ENCODE data around the gene GTPBP10.

Gene GTPBP10

DNA sequence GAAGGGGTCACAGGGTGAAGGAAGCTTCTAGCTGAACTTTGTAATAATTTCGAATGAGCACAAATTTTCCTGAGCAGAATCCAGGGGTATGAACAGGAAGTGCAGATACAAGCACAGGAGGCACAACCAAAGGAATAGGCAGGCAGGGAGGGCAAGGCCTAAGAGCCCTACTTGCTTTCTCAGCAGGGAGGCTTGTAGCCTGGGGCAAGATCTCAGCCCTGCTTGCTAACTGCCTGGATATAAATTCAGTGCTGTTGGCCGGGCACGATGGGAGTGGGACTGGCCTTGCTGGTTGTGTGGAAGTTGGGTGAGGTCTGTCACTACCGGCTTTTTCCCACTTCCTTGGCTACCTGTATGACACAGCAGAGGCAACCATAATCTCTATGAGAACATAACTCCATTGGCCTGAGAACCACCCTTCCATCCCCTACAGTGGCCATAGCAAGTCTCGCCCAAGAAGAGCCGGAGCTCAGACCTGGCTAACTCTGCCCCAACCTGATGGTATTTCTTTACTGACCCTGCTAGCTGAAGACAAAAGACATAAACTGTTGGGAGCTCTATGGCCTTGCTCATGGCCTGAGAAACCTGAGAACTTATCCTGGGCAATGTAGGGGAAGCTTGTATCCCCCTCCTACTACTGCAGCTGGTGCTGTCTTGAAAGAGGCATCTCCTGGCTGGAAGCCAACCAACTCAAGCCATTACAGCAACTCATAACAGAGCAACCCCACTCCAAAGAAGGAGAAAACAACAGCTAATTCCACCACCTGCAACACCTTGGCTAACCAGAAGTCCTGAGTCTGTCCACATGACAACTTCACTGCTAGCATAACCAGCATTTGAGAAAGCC, 84.3 kb downstream of the GTPBP10 start:
- DNase-seq (ENCODE audit: low read depth, low spot score), result no peak

- DNase-seq (ENCODE audit: low read depth, low spot score), result no peak
Measured at GRCh38 chr7:90432752-90433151, 86.2 kb downstream of the GTPBP10 start.

- no peak for DNase-seq (ENCODE audit: low read depth, low spot score)
Measured at GRCh38 chr7:90433221-90433620, 86.7 kb downstream of the GTPBP10 start.

Measured in activated CD4-positive, CD25-positive, alpha-beta regulatory T cell treated with anti-CD3 and anti-CD28 coated beads, Interleukin-2, amount 50 U/mL, for 16 hours (primary cell).